GM18505 (cell line): Measurements from ENCODE around the gene SORCS1.

Experiments used
- ATAC-seq: cut with Tn5 transposase; IDR thresholded peaks from one replicate; pipeline ENCODE4 v1.9.1; 2021; ENCODE audit not compliant: unreplicated experiment
- POLR2A ChIP-seq: IDR thresholded peaks from 4 replicates; pipeline ENCODE4 v1.6.1; 2011; ENCODE audit warnings: borderline replicate concordance; ENCODE audit not compliant: insufficient read depth, insufficient read length; ENCODE audit errors: extremely low read depth

The SORCS1 gene

GRCh38 chr10:106615081-106615480, 549.4 kb downstream of the SORCS1 start:
- ATAC-seq: no peak
- TF ChIP-seq POLR2A: no peak

DNA sequence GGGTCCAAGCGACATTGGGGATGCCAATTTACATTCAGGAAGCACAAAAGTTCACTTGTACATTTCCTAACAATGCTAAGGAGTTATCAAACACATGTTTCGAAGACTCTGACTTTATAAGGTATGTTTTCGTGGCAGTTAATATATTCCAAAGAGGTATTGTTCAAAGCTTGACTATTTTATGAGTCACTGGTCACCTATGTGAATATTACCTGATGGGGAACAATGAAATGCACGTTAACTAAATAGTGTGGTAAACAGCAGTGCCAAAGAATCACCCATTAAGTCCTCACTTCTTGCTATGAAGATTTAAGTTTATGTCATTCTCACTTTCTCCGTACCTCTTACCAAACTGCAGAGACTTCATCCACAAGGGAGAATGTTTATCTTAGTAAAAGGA, 550.2 kb downstream of the SORCS1 start:
- no peak for ATAC-seq
- no peak for TF ChIP-seq POLR2A

- no peak for ATAC-seq
- no peak for TF ChIP-seq POLR2A
Measured at GRCh38 chr10:106612381-106612780, 552.1 kb downstream of the SORCS1 start.

DNA sequence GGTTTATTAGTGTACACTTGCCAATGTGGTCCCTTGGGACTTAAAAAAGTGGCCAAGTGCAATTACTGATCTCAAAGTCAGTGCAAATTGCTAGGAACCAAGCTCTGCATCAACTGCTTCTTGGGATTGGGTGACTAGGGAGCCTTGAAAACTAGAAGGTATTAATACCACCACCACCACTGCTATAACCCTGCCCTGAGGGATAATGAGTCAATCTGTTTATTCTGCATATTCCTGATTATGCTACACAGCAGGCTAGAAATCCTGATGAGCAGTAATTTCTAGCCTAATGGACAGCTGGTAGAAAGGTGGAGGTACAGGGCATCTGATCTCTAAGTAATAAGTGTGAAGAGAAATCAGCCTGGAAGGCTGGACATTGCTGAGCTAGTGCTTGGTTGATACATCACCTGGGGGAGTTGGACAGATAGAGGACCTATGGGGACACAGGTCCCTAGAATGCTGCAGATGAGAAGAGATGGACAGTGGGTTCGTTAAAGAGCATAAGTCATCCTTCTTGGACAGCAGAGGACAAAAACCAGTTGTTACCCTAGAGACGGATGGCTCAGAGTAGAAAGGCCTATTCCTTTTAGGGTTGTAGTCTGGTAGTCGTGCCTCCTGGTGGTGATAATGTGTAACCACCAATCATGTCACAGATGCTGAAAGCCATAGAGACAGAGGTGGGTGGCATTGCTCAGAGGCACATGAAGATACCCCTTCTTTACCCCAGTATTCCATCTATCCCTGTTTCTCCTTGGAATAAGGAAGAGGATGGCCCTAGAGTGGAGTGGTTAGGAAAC, 554.8 kb downstream of the SORCS1 start:
- no peak for ATAC-seq
- no peak for TF ChIP-seq POLR2A

GRCh38 chr10:106608066-106608465, 556.4 kb downstream of the SORCS1 start:
- TF ChIP-seq POLR2A: no peak
- ATAC-seq: no peak

DNA sequence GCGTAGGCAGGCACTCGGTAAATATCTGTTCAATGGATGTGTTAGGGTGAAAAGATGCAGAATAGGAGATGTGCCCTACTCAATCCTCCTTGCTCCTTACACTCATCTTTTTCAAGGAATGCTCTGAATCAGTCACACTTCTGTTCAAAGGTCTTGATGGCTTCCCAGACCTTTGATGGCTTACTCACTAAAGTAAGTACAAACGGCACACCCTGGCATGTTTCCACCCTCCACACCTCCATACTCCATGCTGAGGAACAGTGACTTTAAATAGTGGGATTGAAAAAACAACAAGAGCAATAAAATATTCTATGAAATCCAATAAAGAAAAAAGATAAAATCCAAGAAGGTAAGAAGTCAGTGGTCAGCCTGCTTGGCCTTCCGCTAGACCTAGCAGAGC, 569.2 kb downstream of the SORCS1 start:
- no peak for ATAC-seq
- TF ChIP-seq POLR2A: no peak

DNA sequence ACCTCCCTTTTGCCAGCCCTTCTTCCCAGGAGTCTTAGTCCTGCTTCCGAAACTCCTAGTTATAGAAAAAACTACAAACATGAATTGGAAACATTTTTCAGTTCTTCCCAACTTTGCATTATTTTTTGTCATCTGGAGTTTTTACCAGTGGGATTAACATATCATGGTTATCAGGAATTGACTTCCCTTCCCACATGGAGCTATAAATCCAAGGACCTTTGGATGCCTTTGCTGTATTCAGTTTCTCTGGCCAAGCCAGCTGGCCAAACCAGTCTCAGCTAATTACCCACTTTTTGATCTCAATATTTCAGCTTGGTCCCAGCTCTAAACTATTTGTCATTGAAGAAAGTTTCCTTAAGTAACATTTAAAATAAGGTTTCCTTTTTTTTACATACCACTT, 570.6 kb downstream of the SORCS1 start:
- no peak for ATAC-seq
- TF ChIP-seq POLR2A: no peak

DNA sequence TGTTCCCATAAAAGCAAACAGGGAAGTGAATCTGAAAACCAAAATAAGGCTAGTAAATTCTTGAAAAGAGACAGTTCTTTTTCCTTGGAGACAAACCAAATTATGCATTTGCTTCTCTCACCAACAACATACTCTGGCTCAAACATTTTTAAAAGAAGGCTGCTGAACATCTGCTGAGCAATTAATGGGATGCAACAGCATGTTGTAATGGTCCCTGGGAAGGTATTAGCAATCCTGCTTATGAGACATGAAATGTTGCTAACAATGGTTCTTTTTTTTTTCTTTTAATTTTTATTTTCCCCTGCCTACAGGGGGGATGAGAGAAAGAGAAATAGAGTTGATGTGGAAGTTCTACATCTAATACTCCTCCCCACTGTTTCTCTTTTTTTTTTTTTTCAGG, 572.1 kb downstream of the SORCS1 start:
- no peak for TF ChIP-seq POLR2A
- no peak for ATAC-seq

DNA sequence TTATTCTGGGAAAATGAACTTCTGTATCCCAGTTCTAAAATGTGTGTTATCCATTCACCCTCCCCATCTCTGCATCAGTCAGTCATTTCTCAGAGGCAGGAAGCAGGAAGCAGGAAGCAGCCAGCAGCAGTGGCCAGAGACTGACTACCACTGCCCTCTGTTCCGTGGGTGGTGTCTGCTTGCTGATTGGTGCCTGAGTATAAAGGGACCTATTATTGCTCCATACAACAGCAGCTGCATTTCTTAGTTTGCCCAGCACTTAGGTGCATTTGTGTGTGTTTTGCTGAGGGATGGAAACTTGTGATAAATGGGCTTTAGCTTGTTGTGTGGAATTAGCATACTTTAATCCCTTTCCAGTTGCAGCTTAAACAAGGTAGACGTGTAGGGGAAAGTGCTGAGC, 582.2 kb downstream of the SORCS1 start:
- TF ChIP-seq POLR2A: no peak

DNA sequence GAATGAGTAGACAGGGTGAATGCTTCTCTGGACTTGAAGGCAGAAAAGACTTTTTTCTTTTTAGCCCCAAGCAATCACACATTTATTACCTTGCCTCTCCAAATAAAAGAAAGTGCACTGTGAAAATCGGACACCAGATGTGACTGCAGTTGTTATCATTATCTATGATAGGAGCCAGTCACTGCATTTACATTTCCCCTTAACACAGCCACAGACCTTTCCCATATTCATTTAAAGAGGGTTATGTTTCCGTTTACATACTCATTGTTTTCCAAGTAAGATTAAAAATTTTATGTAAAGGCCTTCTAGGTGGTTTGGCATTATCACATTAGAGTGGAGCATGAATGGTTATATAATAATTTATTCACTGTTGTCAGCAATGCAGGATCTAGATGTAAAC, 586.8 kb downstream of the SORCS1 start:
- no peak for TF ChIP-seq POLR2A
- ATAC-seq: no peak

More for the DNA sequence above, 582.2 kb downstream of the SORCS1 start:
- no peak for ATAC-seq

GRCh38 chr10:106577266-106577665, 587.2 kb downstream of the SORCS1 start:
- no peak for ATAC-seq

GRCh38 chr10:106576534-106576933, 588.0 kb downstream of the SORCS1 start:
- no peak for TF ChIP-seq POLR2A

More at GRCh38 chr10:106577266-106577665, 587.2 kb downstream of the SORCS1 start:
- no peak for TF ChIP-seq POLR2A

GRCh38 chr10:106573106-106573505, 591.4 kb downstream of the SORCS1 start:
- no peak for ATAC-seq
- no peak for TF ChIP-seq POLR2A

More at GRCh38 chr10:106576534-106576933, 588.0 kb downstream of the SORCS1 start:
- no peak for ATAC-seq

DNA sequence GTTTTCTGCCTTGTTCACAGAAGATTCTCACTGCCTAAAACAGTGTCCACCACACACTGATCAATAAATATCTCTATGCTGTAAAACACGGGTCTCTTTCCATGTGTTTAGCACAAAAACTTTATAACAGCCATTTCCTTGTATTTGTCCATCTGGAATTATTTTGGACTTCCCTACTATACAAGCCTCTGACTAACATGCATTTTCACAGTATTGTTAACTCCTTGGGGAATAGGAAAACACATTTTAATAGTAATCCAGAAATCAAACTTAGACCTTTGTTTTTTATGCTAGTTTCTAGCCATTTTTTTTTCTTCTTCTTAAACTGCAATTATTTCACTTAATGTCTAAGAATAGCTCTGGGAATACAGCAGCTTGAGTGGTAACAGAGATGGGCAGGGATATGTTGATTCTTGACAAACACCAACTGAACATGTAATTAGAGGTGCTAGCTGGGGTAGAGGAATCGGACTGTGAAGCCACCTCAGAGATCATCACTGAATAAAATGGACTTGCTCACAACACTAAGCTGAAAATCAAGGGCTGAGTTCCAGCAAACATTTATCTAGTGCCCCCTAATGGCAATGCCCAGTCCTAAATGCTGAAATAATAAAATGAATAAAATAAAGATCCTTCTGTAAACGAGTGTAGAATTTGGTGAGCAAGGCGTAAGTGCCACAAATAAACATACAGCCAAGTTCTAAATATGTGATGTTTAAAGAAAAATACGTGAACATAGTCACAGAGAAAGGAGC, 593.1 kb downstream of the SORCS1 start:
- ATAC-seq: no peak
- TF ChIP-seq POLR2A: no peak
